ENCODE measurements around the gene STK32C.
"Not testable (repeated sequence)": the region's sequence is repeated elsewhere in the genome, so short reads cannot be mapped to it uniquely, and the experiment has no call there.

STK32C gene

DNA sequence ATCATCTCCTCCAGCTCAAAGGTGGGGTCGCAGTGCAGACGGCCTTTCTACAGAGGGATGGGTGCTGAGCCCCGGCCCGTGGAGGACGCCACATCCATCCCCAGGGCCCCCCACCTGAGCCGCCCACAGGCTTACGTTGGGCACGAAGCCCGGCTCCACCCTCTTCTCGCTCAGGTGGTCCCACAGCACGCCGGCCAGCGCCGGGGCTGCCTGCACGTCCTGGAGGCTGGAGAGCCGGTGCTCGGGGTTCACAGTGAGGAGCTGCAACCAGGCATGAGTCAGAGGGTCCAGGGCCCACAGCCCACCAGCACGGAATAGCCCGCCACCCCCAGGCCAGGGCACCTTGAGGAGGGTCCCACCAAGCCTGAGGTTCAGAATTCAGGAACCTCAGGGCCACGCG lies 85.0 kb downstream of the STK32C start:
- no peak for DNase-seq (ENCODE audit: insufficient read length, low spot score)
- FAIRE-seq = no peak
- TF ChIP-seq, protein P1, sequence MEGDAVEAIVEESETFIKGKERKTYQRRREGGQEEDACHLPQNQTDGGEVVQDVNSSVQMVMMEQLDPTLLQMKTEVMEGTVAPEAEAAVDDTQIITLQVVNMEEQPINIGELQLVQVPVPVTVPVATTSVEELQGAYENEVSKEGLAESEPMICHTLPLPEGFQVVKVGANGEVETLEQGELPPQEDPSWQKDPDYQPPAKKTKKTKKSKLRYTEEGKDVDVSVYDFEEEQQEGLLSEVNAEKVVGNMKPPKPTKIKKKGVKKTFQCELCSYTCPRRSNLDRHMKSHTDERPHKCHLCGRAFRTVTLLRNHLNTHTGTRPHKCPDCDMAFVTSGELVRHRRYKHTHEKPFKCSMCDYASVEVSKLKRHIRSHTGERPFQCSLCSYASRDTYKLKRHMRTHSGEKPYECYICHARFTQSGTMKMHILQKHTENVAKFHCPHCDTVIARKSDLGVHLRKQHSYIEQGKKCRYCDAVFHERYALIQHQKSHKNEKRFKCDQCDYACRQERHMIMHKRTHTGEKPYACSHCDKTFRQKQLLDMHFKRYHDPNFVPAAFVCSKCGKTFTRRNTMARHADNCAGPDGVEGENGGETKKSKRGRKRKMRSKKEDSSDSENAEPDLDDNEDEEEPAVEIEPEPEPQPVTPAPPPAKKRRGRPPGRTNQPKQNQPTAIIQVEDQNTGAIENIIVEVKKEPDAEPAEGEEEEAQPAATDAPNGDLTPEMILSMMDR (IDR thresholded peaks at IDR 0.05; ENCODE audit: insufficient read depth, missing control alignments) = no peak

DNA sequence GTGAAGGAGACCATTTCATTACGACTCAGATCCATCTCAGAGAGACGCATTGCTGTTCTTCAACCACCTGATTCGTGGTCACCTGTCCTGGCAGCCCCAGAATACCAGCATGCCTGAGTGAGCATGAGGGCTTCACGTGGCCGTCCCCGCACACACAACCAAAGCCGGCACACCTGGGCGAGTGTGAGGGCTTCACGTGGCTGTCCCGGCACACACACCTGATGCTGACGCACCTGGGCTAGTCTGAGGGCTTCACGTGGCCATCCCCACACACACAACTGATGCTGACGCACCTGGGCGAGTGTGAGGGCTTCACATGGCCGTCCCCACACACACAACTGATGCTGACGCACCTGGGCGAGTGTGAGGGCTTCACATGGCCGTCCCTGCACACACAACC lies 86.8 kb downstream of the STK32C start:
- not testable (repeated sequence) for DNase-seq (ENCODE audit: insufficient read length, low spot score); FAIRE-seq

DNA sequence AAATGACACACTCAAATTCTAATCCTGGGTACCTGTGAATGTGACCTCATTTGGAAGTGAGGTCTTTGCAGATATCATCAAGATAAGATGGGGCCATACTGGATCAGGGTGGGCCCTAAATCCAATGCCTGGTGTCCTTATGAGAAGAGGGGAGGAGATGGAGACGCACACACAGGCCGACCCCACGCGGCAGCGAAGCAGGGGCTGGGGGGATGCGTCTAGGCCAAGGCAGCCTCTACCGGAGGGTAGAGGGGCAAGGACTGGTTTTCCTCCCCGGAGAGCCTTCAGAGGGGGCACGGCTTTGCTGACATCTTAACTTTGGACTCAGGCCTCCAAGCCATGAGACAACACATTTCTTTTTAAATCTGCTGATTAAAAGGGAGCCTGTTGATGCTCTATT lies 87.7 kb downstream of the STK32C start:
- TF ChIP-seq, protein P1 (IDR thresholded peaks at IDR 0.05; ENCODE audit: insufficient read depth, missing control alignments) = no peak
- FAIRE-seq = no peak

DNA sequence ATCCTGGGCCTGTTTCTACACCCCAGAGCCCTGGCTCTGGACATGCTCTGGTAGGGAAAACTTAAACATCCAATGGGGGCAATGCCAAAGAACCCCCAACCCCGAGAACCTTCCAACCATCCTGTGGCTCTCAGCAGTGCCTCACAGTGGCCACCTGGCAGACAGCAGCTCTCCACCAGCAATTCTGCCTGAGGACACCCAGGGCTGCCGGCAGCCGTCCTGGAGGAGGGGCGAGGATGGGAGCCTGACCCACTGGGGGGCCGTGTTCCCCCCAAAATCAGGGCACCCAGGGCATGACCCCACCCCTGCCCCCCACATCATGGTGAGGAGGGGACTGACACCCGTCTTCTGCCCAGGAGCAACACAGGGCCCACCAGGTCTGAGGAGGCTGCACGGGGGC lies 88.3 kb downstream of the STK32C start:
- no peak for DNase-seq (ENCODE audit: insufficient read length, low spot score)
- TF ChIP-seq, protein P1 (IDR thresholded peaks at IDR 0.05; ENCODE audit: insufficient read depth, missing control alignments) = no peak
- FAIRE-seq = no peak

More for the DNA sequence above, 87.7 kb downstream of the STK32C start:
- no peak for DNase-seq (ENCODE audit: insufficient read length, low spot score)

DNA sequence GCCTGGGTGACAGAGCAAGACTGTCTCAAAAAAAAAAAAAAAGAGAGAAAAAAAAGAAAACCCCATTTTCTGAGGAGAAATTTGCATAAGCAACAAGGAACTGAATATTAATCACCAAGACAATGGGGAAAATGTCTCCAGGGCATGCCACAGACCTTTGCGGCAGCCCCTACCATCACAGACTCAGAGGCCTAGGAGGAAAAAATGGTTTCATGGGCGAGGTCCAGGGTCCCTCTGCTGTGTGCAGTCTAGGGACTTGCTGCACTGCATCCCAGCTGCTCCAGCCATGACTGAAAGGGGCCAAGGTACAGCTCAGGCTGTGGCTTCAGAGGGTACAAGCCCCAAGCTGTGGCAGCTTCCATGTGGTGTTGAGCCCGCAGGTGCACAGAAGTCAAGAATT lies 91.3 kb downstream of the STK32C start:
- DNase-seq (ENCODE audit: insufficient read length, low spot score); FAIRE-seq: not testable (repeated sequence)

DNA sequence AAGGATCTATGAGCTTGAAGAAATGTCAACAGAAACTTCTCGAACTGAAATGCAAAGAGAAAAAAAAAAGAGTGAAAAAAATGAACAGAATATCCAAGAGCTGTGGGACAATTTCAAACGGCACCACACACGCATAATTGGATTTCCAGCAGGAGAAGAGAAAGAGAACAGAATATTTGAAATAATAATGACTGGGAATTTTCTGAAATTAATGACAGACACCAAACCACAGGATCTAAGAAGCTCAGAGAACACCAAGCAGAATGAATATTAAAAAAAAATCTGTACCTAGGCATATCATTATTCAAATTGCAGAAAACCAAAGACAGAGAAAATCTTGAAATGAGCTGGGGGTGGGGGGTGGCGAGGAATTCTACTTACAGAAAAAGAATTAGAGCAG lies 93.8 kb downstream of the STK32C start:
- TF ChIP-seq, protein P1 (IDR thresholded peaks at IDR 0.05; ENCODE audit: insufficient read depth, missing control alignments) = no peak
- DNase-seq (ENCODE audit: insufficient read length, low spot score) (no peak), FAIRE-seq (no peak)

DNA sequence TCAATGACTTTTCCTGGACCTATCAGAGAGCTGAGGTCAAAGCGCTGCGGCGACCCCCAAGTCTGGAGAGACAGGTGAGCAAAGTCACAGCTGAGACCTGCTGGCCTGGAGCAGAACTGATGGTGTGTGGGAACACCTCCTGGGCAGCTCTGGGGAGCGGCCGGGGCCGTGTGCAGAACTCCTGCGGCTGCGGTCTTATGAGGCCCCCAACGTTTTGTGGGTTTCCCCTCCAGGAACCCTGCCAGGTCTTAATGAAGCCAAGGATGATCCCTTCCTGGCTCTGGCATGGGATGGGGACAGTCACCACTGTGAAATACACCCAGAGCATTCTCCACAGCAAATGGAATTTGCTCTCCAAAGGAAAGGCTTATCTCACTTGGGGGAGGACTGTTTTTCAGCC lies 94.9 kb downstream of the STK32C start:
- TF ChIP-seq, protein P1 (IDR thresholded peaks at IDR 0.05; ENCODE audit: insufficient read depth, missing control alignments) = no peak
- DNase-seq (ENCODE audit: insufficient read length, low spot score) (no peak), FAIRE-seq (no peak)

DNA sequence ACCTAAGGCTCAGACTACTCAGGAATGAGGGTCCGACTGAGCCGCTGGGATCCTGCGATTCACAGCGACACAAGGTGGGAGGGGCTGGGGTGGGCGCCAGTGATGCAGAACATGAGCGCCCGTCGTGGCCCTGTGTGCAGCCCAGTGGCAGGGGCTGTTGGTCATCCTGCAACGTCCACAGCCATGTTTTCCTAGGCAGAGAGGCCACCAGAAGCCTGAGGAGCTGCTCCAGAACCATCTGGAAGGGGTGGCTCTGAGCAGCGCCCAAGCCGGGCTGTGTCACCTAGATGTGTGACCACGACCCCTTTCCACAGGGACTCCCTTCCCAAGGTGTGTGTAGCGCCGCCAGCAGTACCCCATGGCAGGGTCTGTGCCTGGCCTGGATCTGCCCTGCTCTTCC lies 96.5 kb downstream of the STK32C start:
- TF ChIP-seq, protein P1 (IDR thresholded peaks at IDR 0.05; ENCODE audit: insufficient read depth, missing control alignments) = no peak
- FAIRE-seq (no peak), DNase-seq (ENCODE audit: insufficient read length, low spot score) (no peak)
